PFSK-1 (cell line): Measurements from ENCODE around the gene TSPAN3.

Experiments used
- FOXP2 ChIP-seq: optimal IDR thresholded peaks from 2 replicates; pipeline ENCODE3; 2011; ENCODE audit warnings: borderline replicate concordance, control low read depth, inconsistent platforms; ENCODE audit not compliant: insufficient read depth; ENCODE audit errors: extremely low read length, extremely low read depth
- POLR2AphosphoS5 ChIP-seq: IDR thresholded peaks from 2 replicates; pipeline ENCODE4 v1.6.1; 2012; ENCODE audit warnings: low read depth, mild to moderate bottlenecking, control low read depth, low read length, moderate library complexity
- SIN3A ChIP-seq: IDR thresholded peaks from 2 replicates; pipeline ENCODE4 v1.6.1; 2012; ENCODE audit warnings: mild to moderate bottlenecking, low read length, moderate library complexity, borderline replicate concordance; ENCODE audit not compliant: insufficient read depth
- TAF1 ChIP-seq: IDR thresholded peaks from 2 replicates; pipeline ENCODE4 v1.6.1; 2012; ENCODE audit warnings: low read length, control low read depth, borderline replicate concordance; ENCODE audit not compliant: insufficient read depth
- TF ChIP-seq, protein P1 (sequence below), 2 experiments: IDR thresholded peaks; 2 replicates each; pipeline versions ENCODE4 v1.6.1 to v1.8.0; 2011 to 2012; ENCODE audit warnings: low read depth in 2 of 2, low read length in 2 of 2, control low read depth in 1 of 2, inconsistent platforms in 1 of 2, mild to moderate bottlenecking in 1 of 2, moderate library complexity in 1 of 2; ENCODE audit not compliant: insufficient read depth in 1 of 2

TSPAN3 gene

DNA sequence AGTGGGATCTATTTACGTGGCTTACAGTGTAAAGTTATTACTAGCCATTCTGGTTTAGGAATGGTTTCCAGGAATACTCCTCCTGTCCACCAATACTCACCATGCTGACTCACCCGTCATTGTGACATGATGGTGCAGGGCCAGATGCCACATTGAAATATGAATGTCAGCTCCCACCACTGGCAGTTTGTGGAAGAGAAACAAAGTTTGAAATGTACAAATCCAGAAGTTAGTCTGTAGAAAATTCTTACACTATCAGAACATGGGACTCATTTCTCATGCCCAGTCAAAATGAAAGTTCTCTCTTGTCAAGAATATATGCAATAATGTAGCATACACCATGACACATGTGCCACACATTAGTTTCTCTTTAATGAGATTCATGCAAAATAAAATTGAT is 14.4 kb upstream of the TSPAN3 start:
- TF ChIP-seq POLR2AphosphoS5 (no peak), TAF1 (no peak), SIN3A (no peak), FOXP2 (no peak)
- TF ChIP-seq, protein P1, sequence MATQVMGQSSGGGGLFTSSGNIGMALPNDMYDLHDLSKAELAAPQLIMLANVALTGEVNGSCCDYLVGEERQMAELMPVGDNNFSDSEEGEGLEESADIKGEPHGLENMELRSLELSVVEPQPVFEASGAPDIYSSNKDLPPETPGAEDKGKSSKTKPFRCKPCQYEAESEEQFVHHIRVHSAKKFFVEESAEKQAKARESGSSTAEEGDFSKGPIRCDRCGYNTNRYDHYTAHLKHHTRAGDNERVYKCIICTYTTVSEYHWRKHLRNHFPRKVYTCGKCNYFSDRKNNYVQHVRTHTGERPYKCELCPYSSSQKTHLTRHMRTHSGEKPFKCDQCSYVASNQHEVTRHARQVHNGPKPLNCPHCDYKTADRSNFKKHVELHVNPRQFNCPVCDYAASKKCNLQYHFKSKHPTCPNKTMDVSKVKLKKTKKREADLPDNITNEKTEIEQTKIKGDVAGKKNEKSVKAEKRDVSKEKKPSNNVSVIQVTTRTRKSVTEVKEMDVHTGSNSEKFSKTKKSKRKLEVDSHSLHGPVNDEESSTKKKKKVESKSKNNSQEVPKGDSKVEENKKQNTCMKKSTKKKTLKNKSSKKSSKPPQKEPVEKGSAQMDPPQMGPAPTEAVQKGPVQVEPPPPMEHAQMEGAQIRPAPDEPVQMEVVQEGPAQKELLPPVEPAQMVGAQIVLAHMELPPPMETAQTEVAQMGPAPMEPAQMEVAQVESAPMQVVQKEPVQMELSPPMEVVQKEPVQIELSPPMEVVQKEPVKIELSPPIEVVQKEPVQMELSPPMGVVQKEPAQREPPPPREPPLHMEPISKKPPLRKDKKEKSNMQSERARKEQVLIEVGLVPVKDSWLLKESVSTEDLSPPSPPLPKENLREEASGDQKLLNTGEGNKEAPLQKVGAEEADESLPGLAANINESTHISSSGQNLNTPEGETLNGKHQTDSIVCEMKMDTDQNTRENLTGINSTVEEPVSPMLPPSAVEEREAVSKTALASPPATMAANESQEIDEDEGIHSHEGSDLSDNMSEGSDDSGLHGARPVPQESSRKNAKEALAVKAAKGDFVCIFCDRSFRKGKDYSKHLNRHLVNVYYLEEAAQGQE (IDR thresholded peaks at IDR 0.05; ENCODE audit: insufficient read depth in 1 of 2, low read depth in 2 of 2, low read length in 2 of 2), result no peak

DNA sequence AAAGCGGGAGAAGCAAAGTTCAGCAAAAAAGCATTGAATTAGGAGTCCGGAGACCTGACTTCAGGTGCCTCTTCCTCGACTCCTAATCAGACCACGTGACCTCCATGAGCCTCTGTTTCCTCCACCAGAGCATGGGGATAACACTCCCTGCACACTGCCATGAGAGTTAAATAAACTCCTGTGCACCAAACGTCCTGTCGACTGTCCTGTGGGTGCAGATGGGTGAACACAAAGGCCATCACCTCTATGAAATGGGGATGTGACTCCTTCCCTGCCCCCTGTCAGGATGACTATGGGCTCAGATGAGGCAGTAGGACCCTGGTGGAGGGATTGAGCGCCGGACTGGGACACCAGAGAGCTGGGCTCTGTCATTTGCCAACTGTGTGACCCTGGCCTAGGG is 13.5 kb upstream of the TSPAN3 start:
- TF ChIP-seq SIN3A (no peak), TAF1 (no peak), FOXP2 (no peak), POLR2AphosphoS5 (no peak)
- TF ChIP-seq, protein P1 (IDR thresholded peaks at IDR 0.05; ENCODE audit: insufficient read depth in 1 of 2, low read depth in 2 of 2, low read length in 2 of 2), result no peak

DNA sequence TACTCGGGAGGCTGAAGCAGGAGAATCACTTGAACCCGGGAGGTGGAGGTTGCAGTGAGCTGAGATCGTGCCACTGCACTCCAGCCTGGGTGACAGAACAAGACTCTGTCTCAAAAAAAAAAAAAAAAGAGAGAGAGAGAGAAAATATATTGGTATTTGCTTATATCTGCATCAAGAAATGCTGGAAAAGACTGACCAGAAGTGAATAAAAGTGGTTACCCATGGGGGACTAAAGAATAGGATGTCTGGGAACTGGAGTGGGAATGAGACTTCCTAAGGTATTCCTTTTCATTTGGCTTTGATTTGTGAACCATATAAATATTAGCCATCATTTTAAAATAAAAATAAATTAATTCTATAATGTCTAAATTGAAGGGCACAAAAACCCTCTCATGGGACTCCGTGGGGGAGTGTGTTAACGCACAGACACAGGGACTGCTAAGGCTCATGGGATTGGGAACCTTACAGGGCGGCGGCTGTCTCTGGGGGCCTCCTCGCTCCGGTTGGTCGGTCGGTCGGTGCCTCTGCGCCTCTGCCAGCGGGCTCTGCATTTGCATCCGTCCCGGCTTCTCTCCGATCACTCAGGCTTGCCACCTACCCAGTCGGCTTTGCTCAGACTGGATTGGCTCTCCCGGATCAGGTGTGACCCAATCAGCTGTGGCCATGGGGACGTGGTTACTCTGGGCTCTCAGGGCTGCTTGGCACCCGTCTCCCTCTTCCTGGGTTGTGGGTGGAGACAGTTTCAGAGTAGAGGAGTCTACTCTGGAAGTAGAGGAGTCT is 12.7 kb upstream of the TSPAN3 start:
- TF ChIP-seq FOXP2 (no peak), TAF1 (no peak), POLR2AphosphoS5 (no peak), SIN3A (no peak)
- TF ChIP-seq, protein P1 (IDR thresholded peaks at IDR 0.05; ENCODE audit: insufficient read depth in 1 of 2, low read depth in 2 of 2, low read length in 2 of 2), result no peak

DNA sequence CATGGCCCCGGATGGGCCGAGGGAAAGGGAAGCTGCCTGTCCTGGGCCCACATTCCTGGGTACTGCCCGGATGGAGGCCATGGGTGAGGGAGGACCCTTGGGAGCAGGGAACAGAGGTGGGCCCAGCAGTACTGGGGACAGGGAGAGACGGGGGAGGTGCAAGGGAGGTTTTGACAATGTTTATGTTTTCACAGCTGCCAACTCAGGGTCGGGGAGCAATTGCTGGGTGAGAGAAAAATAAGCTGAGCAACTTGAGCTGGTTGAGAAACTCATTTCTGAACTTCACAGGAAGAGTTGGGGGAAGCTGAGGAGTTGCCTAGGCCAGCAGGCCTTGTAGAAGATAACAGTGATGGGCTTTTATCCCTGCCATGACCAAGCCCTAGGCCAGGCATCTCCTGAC is 11.1 kb upstream of the TSPAN3 start:
- TF ChIP-seq POLR2AphosphoS5 (no peak), SIN3A (no peak), FOXP2 (no peak), TAF1 (no peak)
- TF ChIP-seq, protein P1 (IDR thresholded peaks at IDR 0.05; ENCODE audit: insufficient read depth in 1 of 2, low read depth in 2 of 2, low read length in 2 of 2), result no peak
